ENCODE data around the gene HLTF. TPM values are rescaled to one million over a fixed set of nuclear protein-coding genes. Genes with fewer than 3 reads are reported as not detected.

The HLTF gene
- total and polyA plus RNA-seq, 2 of the 13 experiments (the other 11 are each of a cell fraction or from before 2014, with no cell fraction given) = 12.0 to 22.9 TPM

DNA sequence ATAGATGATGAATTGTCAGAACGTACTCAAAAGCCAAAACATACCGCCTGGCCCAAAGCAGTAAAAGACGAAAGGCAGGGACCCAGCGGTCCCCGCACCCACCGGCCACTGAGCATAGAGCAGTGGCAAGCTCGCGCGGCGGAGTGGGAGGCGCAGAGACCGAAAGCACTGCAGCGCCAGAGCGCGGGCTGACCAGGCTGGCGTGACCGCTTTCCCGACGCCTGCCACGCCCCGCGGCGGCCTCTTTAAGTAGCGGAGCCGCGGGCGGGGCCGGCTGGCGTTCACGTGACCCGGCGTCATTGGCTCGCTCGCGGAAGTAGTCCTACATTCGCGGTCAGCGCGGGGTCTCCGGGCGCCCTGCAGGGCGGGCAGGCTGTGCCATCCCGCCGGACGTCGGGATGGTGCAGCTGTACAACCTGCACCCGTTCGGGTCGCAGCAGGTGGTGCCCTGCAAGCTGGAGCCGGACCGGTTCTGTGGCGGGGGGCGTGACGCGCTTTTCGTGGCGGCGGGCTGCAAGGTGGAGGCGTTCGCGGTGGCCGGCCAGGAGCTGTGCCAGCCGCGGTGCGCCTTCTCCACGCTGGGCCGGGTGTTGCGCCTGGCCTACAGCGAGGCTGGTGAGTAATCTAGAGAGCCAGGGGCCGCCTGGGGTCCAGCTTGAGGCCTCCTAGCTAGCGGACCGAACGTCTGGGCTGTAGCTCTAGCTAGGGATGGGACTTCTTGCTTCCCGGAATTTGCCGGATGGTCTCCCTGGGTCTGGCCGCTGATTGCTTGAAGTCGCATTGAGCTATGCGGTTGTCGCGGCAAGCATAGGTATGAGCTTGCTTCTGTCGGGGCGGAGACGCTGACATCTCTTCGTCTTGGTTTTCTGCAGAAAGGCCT, 43.2 kb upstream of the HLTF start, which contains the start of gene HPS3 (continued):
- TF ChIP-seq, protein P1, sequence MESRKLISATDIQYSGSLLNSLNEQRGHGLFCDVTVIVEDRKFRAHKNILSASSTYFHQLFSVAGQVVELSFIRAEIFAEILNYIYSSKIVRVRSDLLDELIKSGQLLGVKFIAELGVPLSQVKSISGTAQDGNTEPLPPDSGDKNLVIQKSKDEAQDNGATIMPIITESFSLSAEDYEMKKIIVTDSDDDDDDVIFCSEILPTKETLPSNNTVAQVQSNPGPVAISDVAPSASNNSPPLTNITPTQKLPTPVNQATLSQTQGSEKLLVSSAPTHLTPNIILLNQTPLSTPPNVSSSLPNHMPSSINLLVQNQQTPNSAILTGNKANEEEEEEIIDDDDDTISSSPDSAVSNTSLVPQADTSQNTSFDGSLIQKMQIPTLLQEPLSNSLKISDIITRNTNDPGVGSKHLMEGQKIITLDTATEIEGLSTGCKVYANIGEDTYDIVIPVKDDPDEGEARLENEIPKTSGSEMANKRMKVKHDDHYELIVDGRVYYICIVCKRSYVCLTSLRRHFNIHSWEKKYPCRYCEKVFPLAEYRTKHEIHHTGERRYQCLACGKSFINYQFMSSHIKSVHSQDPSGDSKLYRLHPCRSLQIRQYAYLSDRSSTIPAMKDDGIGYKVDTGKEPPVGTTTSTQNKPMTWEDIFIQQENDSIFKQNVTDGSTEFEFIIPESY (CRISPR knock-in tag; IDR thresholded peaks at IDR 0.05) = no peak
- TF ChIP-seq ZNF75D (CRISPR knock-in tag; IDR thresholded peaks at IDR 0.05; ENCODE audit: borderline replicate concordance) = no peak
- TF ChIP-seq FOXK1 (CRISPR knock-in tag; IDR thresholded peaks at IDR 0.05; ENCODE audit: borderline replicate concordance, low read depth) = no peak
- TF ChIP-seq, protein P2, sequence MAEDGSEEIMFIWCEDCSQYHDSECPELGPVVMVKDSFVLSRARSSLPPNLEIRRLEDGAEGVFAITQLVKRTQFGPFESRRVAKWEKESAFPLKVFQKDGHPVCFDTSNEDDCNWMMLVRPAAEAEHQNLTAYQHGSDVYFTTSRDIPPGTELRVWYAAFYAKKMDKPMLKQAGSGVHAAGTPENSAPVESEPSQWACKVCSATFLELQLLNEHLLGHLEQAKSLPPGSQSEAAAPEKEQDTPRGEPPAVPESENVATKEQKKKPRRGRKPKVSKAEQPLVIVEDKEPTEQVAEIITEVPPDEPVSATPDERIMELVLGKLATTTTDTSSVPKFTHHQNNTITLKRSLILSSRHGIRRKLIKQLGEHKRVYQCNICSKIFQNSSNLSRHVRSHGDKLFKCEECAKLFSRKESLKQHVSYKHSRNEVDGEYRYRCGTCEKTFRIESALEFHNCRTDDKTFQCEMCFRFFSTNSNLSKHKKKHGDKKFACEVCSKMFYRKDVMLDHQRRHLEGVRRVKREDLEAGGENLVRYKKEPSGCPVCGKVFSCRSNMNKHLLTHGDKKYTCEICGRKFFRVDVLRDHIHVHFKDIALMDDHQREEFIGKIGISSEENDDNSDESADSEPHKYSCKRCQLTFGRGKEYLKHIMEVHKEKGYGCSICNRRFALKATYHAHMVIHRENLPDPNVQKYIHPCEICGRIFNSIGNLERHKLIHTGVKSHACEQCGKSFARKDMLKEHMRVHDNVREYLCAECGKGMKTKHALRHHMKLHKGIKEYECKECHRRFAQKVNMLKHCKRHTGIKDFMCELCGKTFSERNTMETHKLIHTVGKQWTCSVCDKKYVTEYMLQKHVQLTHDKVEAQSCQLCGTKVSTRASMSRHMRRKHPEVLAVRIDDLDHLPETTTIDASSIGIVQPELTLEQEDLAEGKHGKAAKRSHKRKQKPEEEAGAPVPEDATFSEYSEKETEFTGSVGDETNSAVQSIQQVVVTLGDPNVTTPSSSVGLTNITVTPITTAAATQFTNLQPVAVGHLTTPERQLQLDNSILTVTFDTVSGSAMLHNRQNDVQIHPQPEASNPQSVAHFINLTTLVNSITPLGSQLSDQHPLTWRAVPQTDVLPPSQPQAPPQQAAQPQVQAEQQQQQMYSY (CRISPR knock-in tag; IDR thresholded peaks at IDR 0.05) = no peak
- TF ChIP-seq, protein P3, sequence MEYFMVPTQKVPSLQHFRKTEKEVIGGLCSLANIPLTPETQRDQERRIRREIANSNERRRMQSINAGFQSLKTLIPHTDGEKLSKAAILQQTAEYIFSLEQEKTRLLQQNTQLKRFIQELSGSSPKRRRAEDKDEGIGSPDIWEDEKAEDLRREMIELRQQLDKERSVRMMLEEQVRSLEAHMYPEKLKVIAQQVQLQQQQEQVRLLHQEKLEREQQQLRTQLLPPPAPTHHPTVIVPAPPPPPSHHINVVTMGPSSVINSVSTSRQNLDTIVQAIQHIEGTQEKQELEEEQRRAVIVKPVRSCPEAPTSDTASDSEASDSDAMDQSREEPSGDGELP (IDR thresholded peaks at IDR 0.05; ENCODE audit: borderline replicate concordance, low read depth) = no peak
- no peak; the same call in 1 of the 2 replicates for TF ChIP-seq TMF1 (CRISPR knock-in tag; IDR thresholded peaks at IDR 0.05; ENCODE audit: low read depth)
- TF ChIP-seq FOXA1 (IDR thresholded peaks at IDR 0.05) = no peak
- TF ChIP-seq FOXA1 (CRISPR knock-in tag; IDR thresholded peaks at IDR 0.05) = 0 out of 2 replicates have a peak, but pooled peaks have one; percentile 5
- no peak for TF ChIP-seq ZNF570 (CRISPR knock-in tag; IDR thresholded peaks at IDR 0.05; ENCODE audit: borderline replicate concordance)
- TF ChIP-seq ZNF296 (CRISPR knock-in tag; conservative IDR thresholded peaks at IDR 0.05) = no peak
- TF ChIP-seq, protein P4, sequence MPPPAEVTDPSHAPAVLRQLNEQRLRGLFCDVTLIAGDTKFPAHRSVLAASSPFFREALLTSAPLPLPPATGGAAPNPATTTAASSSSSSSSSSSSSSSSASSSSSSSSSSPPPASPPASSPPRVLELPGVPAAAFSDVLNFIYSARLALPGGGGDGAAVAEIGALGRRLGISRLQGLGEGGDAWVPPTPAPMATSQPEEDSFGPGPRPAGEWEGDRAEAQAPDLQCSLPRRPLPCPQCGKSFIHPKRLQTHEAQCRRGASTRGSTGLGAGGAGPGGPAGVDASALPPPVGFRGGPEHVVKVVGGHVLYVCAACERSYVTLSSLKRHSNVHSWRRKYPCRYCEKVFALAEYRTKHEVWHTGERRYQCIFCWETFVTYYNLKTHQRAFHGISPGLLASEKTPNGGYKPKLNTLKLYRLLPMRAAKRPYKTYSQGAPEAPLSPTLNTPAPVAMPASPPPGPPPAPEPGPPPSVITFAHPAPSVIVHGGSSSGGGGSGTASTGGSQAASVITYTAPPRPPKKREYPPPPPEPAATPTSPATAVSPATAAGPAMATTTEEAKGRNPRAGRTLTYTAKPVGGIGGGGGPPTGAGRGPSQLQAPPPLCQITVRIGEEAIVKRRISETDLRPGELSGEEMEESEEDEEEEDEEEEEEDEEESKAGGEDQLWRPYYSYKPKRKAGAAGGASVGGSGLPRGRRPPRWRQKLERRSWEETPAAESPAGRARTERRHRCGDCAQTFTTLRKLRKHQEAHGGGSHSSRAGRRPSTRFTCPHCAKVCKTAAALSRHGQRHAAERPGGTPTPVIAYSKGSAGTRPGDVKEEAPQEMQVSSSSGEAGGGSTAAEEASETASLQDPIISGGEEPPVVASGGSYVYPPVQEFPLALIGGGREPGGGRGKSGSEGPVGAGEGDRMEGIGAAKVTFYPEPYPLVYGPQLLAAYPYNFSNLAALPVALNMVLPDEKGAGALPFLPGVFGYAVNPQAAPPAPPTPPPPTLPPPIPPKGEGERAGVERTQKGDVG (CRISPR knock-in tag; IDR thresholded peaks at IDR 0.05; ENCODE audit: borderline replicate concordance) = peak; percentile 88; the same call in 1 of the 2 replicates
- TF ChIP-seq SYNCRIP (IDR thresholded peaks at IDR 0.05; ENCODE audit: insufficient read depth, low read depth, low read length) = no peak
- no peak for TF ChIP-seq ETV6 (CRISPR knock-in tag; conservative IDR thresholded peaks at IDR 0.05)
